ENCODE data around the gene TNFRSF12A. TPM values are rescaled to one million over a fixed set of nuclear protein-coding genes. Genes with fewer than 3 reads are reported as not detected.
A peak's percentile ranks its signal among the peaks of the same experiment; 100 is the strongest.

The TNFRSF12A gene
- 156 TPM for total RNA-seq (2021; ENCODE audit: unreplicated experiment)
- polyA plus RNA-seq (2012; ENCODE audit: insufficient read length): 172 TPM
- Bru-seq, nascent RNA: percentile 93 among the genes with signal in this experiment
- BruChase-seq, experiment 1, labeled RNA remaining after a 2-hour chase: percentile 98 among the genes with signal in this experiment
- BruChase-seq, experiment 2, labeled RNA remaining after a 6-hour chase: percentile 94 among the genes with signal in this experiment
- long read RNA-seq, transcript TNFRSF12A-201 (4 exons, 1,033 nt): major isoform, 154 of 208 reads
- long read RNA-seq, transcript TNFRSF12A-202 (3 exons, 881 nt): minor isoform, 13 of 208 reads
- long read RNA-seq, partial matches to known transcripts: 5 of 208 reads
- long read RNA-seq, other reads (novel, unspliced or antisense): 32 of 208 reads

- H3K27ac ChIP-seq (ENCODE audit: low read length): peak within 1 kb of the TSS; percentile 99
- no peak for DNase-seq (ENCODE audit: low read depth, low spot score)
- peaks cover 9% of the 10 kb centered on the region for H3K36me3 ChIP-seq (ENCODE audit: control insufficient read depth, insufficient read depth, low read length)
- intact Hi-C loops (cut with micrococcal nuclease; ENCODE audit: unreplicated experiment): no loop called here
- in situ Hi-C loops (cut with HindIII; ENCODE audit: low pct_unique_long_range_greater_than_20kb, low sequenced_read_pairs): no loop called here
- peak; percentile 15 for ATAC-seq
- no peaks in the 10 kb centered on the region for H3K27me3 ChIP-seq (ENCODE audit: control insufficient read depth, insufficient read depth, low read length)
- peaks cover 16% of the 10 kb centered on the region for H3K4me1 ChIP-seq (ENCODE audit: control insufficient read depth, insufficient read depth, low read length)
- TF ChIP-seq REST (IDR thresholded peaks at IDR 0.05; ENCODE audit: insufficient read depth in 1 of 2, low read depth in 2 of 2, low read length in 1 of 2) (0 out of 4 replicates have a peak, but pooled peaks of 1 of the 2 experiments have one; percentile 42), TCF7L2 (IDR thresholded peaks at IDR 0.05; ENCODE audit: low read depth, low read length) (peak; percentile 21; the same call in 1 of the 2 replicates), POLR2AphosphoS5 (IDR thresholded peaks at IDR 0.05; ENCODE audit: low read depth, low read length) (peak; percentile 63), SIN3A (IDR thresholded peaks at IDR 0.05; ENCODE audit: borderline replicate concordance, insufficient read depth, low read depth, low read length) (no peak; the same call in 1 of the 2 replicates), CTCF (IDR thresholded peaks at IDR 0.05) (no peak)
- H3K4me3 ChIP-seq (ENCODE audit: low read depth in 2 of 2, low read length in 2 of 2): peak within 1 kb of the TSS; percentile 94 to 95
- no peaks in the 10 kb centered on the region for H3K9me3 ChIP-seq (ENCODE audit: control insufficient read depth, insufficient read depth, low read depth, low read length)
- ChIA-PET POLR2A (interaction anchor here (0.6 kb wide), 1 partner anchor 1134 kb away, joined by 10 read pairs; no protein-coding TSS in a partner anchor), CTCF (interaction anchor here (0.5 to 1.2 kb wide), 4 partner anchors 8 to 246 kb away, joined by 3 to 5 read pairs (median 4); no protein-coding TSS in a partner anchor)
- BruUV-seq (replicated peaks): no TSS peak
Observed at GRCh38 chr16:3020247-3020603, at the start of gene TNFRSF12A. Gene TNFRSF12A (plus strand): TSS chr16:3020368. CDS start chr16:3020398, 30 bp downstream.

GRCh38 chr16:2970563-2970962, 49.6 kb upstream of the TNFRSF12A start:
- peak overlapping the region; percentile 85 for H3K27ac ChIP-seq (ENCODE audit: low read length)
- ChIA-PET POLR2A (no interaction called here), CTCF (interaction anchor here (0.6 kb wide), 1 partner anchor 8 kb away, joined by 6 read pairs; no protein-coding TSS in a partner anchor)
- no peak for DNase-seq (ENCODE audit: low read depth, low spot score)
- no peaks in the 10 kb centered on the region for H3K9me3 ChIP-seq (ENCODE audit: control insufficient read depth, insufficient read depth, low read depth, low read length)
- no peaks in the 10 kb centered on the region for H3K36me3 ChIP-seq (ENCODE audit: control insufficient read depth, insufficient read depth, low read length)
- intact Hi-C loops (cut with micrococcal nuclease; ENCODE audit: unreplicated experiment): no loop called here
- H3K4me3 ChIP-seq (ENCODE audit: low read depth in 2 of 2, low read length in 2 of 2): peak overlapping the region; percentile 69 to 70
- no peak for ATAC-seq
- H3K27me3 ChIP-seq (ENCODE audit: control insufficient read depth, insufficient read depth, low read length): no peaks in the 10 kb centered on the region
- peaks cover 48% of the 10 kb centered on the region for H3K4me1 ChIP-seq (ENCODE audit: control insufficient read depth, insufficient read depth, low read length)
- no peak for TF ChIP-seq SIN3A (IDR thresholded peaks at IDR 0.05; ENCODE audit: borderline replicate concordance, insufficient read depth, low read depth, low read length)
- no peak for TF ChIP-seq POLR2AphosphoS5 (IDR thresholded peaks at IDR 0.05; ENCODE audit: low read depth, low read length)
- no peak for TF ChIP-seq CTCF (IDR thresholded peaks at IDR 0.05)
- TF ChIP-seq TCF7L2 (IDR thresholded peaks at IDR 0.05; ENCODE audit: low read depth, low read length): no peak
- TF ChIP-seq REST (IDR thresholded peaks at IDR 0.05; ENCODE audit: insufficient read depth in 1 of 2, low read depth in 2 of 2, low read length in 1 of 2): no peak
- in situ Hi-C loops (cut with HindIII; ENCODE audit: low pct_unique_long_range_greater_than_20kb, low sequenced_read_pairs): no loop called here
- BruUV-seq (replicated peaks): no TSS peak
